GM19468 (cell line): ENCODE measurements around the gene MAP3K14.

ENCODE experiments used
- ATAC-seq: cut with Tn5 transposase; IDR thresholded peaks from one replicate; pipeline ENCODE4 v1.9.1; 2021; ENCODE audit warnings: mild to moderate bottlenecking, moderate library complexity, moderate number of reproducible peaks; ENCODE audit not compliant: unreplicated experiment; ENCODE audit errors: extremely low read depth

The MAP3K14 gene

GRCh38 chr17:45287526-45288500, 29.0 kb downstream of the MAP3K14 start:
- ATAC-seq, result no peak

DNA sequence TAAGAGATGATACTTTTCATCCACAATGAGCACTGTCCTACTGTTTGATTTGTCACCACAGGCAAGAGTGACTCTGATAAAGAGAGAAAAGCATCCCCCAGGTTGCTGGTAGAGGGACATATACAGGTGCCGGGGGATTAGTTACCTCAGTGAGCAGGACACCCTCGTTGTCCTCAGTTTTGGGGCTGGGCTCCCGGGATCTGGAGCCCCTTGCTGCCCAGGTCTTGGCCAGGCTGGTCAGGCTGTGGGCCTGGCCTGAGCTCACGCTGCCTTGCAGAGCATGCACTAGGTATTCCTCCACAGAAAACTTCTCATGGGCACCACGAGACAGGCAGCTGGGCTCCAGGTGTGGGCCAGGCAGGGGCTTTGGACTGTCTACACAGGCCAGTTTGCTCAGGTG, 30.5 kb downstream of the MAP3K14 start:
- no peak for ATAC-seq

DNA sequence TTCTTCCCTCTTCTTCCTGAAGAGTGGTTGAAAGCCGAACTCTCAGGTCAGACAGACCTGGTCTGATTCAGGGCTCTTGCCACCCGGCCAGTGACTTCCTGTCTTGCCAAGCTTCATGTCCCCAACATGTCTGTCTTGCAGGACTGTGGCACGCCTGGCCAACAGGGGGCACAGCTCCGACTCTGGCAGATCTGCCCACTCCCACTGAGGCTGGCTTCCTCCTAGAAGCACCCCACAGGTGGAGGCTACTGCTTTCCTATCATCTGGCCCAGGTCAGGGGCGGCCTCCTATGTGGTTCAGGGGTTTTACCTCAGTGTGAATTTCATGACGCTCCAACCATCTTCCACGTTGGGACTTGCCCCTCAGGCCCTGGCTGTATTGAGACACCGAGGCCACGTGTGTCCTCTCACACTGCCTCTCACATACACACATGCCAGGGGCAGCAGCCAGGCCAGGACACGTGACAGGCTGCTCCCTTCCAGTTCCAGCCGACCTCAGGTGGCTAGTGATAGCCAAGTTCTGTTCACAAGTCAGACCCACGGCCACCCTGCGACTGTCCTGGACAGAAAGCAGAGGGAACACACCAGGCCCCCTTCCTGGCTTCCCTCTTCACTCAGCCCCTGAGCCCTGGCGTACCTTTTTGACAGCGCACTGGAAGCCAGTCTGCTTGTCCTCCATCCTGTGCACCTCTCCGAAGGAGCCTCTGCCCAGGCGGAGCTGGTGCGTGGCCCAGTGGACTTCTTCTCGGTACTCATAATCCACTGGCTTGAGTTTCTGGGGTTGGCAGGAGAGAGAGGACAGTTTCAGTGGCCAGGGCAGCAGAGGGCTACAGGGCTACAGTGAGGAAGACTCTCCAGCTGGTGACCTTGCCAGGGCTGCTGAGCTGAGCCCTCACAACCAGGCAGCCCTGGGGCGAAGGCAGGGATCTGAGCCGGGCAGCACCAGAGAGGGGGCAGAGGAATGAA, 32.4 kb downstream of the MAP3K14 start:
- no peak for ATAC-seq

- no peak for ATAC-seq
These were observed 33.1 kb downstream of the MAP3K14 start for GRCh38 chr17:45283711-45284110.

- no peak for ATAC-seq
These were observed 33.9 kb downstream of the MAP3K14 start for GRCh38 chr17:45282683-45283644.

GRCh38 chr17:45279898-45280297, 36.9 kb downstream of the MAP3K14 start:
- ATAC-seq, result no peak

GRCh38 chr17:45277992-45278391, 38.8 kb downstream of the MAP3K14 start:
- no peak for ATAC-seq

- ATAC-seq, result no peak
These were observed 39.5 kb downstream of the MAP3K14 start for GRCh38 chr17:45277216-45277849.

- ATAC-seq, result no peak
These were observed 40.8 kb downstream of the MAP3K14 start for GRCh38 chr17:45276031-45276430.

GRCh38 chr17:45274033-45274432, 42.8 kb downstream of the MAP3K14 start:
- no peak for ATAC-seq

DNA sequence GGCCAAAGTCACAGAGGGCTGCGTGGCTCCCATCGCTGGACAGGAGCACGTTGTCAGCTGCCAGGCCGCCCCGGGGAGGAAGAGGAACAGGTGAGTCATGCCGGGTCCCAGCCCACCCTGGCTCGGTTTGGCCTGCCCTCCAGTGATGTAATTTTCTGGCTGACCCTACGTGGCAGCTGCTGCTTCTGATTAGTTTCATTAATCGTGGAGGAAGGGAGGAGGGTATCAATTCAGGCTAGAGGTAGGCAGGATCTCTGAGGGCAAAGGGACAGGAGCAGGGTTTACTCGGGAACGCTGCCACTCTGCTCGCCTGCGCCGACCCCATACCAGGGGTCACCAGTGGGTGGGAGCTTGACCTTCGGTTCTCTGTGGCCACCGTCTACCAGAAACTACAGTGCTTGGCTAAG, 43.3 kb downstream of the MAP3K14 start:
- ATAC-seq, result no peak

GRCh38 chr17:45271603-45272002, 45.2 kb downstream of the MAP3K14 start:
- ATAC-seq, result no peak

GRCh38 chr17:45270828-45271418, 45.9 kb downstream of the MAP3K14 start:
- ATAC-seq, result no peak

DNA sequence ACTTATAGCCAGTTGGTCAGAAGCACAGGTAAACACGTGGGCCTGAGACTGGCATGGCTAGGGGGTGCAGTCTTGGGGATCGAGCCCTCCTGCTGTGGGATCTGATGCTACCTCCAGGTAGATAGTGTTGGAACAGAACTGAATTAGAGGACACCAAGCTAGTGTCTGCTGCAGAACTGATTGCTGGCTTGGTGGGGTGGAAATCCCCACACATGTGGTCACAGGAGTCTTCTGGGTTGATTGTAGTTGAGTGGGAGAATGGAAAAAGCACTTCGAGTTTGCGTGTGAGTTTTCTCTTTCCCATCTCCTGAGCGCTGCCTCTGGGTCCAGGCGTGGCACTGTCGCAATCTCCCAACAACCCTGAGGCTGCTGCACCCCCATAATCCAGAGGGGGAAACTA, 46.9 kb downstream of the MAP3K14 start:
- ATAC-seq, result no peak

DNA sequence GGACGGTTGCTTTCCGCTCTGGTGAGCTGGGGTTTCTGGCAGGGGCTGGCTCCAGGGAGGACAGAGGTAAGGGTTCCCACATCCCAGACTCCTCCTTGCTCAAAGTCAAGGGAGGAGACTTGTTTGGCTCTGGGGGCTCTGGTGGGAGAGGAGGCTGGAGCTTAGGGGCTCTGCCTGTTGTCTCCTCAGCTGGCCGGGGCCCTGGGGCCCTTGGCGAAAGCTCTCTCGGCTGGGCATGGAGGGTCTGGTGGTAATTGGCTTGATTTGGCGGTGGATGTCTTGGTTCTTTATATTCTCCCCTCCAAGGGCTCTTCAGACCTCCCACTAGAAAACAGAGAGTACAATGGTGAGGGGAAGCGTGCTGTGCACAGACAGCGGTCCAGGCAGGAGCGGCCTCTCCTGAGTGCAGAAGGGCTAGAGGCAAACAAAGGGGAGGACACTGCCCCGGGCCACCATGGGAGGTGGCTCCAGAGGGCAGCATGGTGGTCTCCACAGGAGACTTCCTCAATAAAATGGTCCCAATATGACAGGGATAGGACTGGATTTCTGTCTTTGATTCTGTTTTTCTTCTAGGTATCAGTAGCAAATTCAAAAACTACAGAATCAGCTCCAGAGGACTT, 49.3 kb downstream of the MAP3K14 start:
- no peak for ATAC-seq

DNA sequence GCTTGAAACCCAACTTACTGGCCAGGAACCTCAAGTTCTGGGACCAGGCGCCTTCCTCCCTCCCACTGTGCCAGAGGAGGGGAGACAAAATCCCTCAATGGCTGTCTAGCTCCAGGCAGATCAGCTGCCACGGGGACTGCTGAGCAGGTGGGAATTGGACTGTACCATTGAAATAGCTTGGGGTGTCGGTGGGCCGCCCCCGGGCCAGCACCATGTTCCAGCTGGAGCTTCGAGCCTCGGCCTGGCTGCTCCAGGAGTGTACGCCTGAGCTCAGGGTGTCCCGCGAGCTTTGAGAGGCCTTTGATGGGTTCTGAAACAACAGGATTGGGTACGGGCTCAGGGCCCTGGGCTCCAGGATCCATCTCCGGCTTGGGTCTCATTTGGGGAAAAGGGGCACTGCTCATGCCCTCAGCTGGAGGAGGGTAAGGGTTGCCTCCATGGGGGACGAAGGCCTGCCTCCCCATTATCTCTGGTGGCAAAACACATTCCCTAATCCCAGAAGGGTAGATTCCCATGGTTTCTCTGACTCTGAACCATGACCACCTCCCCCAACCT, 50.4 kb downstream of the MAP3K14 start:
- no peak for ATAC-seq

DNA sequence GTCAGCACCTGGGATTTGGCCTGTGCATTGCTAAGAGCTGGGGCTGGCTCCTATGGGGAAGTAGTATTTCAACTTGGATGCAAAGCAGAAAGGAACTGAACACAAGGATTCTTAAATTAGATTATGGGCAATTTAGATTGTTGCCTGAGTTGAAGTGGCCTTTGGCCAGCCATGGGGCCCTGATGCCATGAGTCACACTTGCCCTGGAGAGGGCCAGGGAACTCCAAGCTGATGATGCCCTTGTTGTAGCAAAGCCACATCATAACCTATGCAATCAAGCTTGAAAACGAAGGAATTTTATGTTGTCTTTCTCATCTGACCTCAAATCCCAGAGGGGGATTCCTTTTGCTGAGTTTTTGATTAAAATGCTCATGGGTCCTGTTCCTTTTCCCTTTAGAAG, 51.0 kb downstream of the MAP3K14 start:
- ATAC-seq, result no peak

DNA sequence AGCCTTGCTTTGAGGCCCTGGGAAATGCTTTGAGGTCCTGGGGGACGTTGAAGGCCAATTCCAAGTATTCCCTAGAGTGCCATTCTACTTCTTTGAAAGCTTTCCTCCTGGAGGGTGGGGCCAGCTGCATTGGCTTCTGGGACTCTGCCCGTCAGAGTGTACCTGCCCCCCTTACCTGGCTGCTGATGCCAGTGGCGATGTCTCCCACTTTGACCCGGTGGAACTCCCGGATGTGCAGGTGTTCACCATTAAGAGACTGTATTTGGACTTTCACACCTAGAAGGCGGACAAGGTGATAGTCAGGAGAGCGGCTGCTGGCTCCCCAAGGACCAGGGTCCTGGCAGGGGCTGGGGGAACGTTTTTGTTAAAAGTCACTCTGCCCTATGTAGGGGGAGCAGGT, 51.8 kb downstream of the MAP3K14 start:
- ATAC-seq, result no peak
